ENCODE results near the gene MAP3K4.
"Not testable (repeated sequence)": the region's sequence is repeated elsewhere in the genome, so short reads cannot be mapped to it uniquely, and the experiment has no call there.

MAP3K4 gene

DNA sequence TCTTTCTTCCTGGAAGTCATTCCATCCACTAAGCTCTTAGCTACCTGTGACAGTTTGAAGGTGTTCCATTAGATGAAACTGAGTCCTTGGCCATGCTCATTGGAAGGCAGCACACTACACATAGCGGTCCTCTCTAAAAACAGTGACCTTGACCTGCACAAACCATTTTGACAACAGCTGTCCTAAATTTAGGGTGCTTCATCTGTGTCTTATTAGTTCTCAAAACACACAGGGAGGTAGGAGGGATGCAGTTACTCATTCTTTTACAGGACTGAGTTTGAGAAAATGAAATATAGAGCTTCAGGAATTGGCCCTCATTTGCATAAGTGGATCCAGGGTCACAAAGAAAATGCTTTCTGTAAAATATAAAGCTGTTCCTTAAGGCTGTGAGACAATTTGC, 20.4 kb upstream of the MAP3K4 start:
- Histone ChIP-seq H3K9me3 (ENCODE audit: control insufficient read depth in 5 of 5, low read length in 5 of 5) (no peaks in the 10 kb centered on the region), H3K4me3 (ENCODE audit: low read depth in 1 of 5, low read length in 5 of 5) (no peak overlapping the region), H3K27me3 (ENCODE audit: control insufficient read depth in 5 of 5, insufficient read depth in 4 of 5, low read length in 5 of 5) (no peaks in the 10 kb centered on the region), H3K27ac (ENCODE audit: low read depth, low read length) (no peak overlapping the region), H3K36me3 (ENCODE audit: control insufficient read depth in 5 of 5, insufficient read depth in 5 of 5, low read length in 5 of 5) (no peaks in the 10 kb centered on the region), H3K4me1 (ENCODE audit: control insufficient read depth in 5 of 5, insufficient read depth in 5 of 5, low read length in 5 of 5) (peaks cover 11 to 25% (median 19%) of the 10 kb centered on the region in 5 donors), H3K9ac (ENCODE audit: low read length in 5 of 5) (no peak overlapping the region)

DNA sequence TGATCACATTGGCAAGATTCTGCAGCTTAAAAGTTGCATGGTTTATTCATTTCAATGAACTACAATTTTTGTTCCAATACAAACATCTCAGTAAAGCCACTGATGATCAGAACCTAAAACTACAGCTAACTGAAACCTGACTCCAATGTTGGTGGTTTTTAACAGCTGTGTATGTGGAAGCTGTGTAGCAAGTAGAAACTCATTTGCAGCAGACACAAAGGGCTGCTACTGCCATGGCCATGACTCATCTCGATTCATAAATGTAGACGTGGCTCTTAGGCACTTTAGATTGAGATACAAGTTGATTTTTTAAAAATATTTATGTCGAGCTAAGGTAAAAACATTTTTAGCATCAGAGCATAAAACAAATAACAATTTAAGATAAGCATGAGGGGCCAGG, 19.5 kb upstream of the MAP3K4 start:
- no peak overlapping the region for H3K9ac ChIP-seq (ENCODE audit: low read length in 5 of 5)
- peaks cover 11 to 25% (median 19%) of the 10 kb centered on the region in 5 donors for H3K4me1 ChIP-seq (ENCODE audit: control insufficient read depth in 5 of 5, insufficient read depth in 5 of 5, low read length in 5 of 5)
- H3K9me3 ChIP-seq (ENCODE audit: control insufficient read depth in 5 of 5, low read length in 5 of 5): no peaks in the 10 kb centered on the region
- H3K4me3 ChIP-seq (ENCODE audit: low read depth in 1 of 5, low read length in 5 of 5): no peak overlapping the region
- no peaks in the 10 kb centered on the region for H3K36me3 ChIP-seq (ENCODE audit: control insufficient read depth in 5 of 5, insufficient read depth in 5 of 5, low read length in 5 of 5)
- H3K27ac ChIP-seq (ENCODE audit: low read depth, low read length): no peak overlapping the region
- no peaks in the 10 kb centered on the region for H3K27me3 ChIP-seq (ENCODE audit: control insufficient read depth in 5 of 5, insufficient read depth in 4 of 5, low read length in 5 of 5)

DNA sequence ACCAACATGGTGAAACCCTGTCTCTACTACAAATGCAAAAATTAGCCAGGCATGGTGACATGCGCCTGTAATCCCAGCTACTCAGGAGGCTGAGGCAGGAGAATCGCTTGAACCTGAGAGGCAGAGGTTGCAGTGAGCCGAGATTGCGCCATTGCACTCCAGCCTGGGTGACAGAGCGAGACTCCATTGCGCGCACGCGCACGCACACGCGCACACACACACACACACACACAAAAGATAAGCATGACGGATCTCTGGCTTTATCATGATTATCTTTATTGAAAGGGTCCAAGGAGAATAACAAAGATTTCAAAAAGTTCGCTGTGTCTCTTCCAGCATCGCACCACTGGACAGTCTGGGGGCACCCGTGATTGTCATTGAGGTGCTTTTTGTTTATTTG, 19.0 kb upstream of the MAP3K4 start:
- not testable (repeated sequence) for H3K9ac ChIP-seq (ENCODE audit: low read length in 5 of 5); H3K27me3 ChIP-seq (ENCODE audit: control insufficient read depth in 5 of 5, insufficient read depth in 4 of 5, low read length in 5 of 5); H3K9me3 ChIP-seq (ENCODE audit: control insufficient read depth in 5 of 5, low read length in 5 of 5); H3K36me3 ChIP-seq (ENCODE audit: control insufficient read depth in 5 of 5, insufficient read depth in 5 of 5, low read length in 5 of 5); H3K27ac ChIP-seq (ENCODE audit: low read depth, low read length); H3K4me3 ChIP-seq (ENCODE audit: low read depth in 1 of 5, low read length in 5 of 5)
- H3K4me1 ChIP-seq (ENCODE audit: control insufficient read depth in 5 of 5, insufficient read depth in 5 of 5, low read length in 5 of 5): peaks cover 11 to 25% (median 19%) of the 10 kb centered on the region in 5 donors

DNA sequence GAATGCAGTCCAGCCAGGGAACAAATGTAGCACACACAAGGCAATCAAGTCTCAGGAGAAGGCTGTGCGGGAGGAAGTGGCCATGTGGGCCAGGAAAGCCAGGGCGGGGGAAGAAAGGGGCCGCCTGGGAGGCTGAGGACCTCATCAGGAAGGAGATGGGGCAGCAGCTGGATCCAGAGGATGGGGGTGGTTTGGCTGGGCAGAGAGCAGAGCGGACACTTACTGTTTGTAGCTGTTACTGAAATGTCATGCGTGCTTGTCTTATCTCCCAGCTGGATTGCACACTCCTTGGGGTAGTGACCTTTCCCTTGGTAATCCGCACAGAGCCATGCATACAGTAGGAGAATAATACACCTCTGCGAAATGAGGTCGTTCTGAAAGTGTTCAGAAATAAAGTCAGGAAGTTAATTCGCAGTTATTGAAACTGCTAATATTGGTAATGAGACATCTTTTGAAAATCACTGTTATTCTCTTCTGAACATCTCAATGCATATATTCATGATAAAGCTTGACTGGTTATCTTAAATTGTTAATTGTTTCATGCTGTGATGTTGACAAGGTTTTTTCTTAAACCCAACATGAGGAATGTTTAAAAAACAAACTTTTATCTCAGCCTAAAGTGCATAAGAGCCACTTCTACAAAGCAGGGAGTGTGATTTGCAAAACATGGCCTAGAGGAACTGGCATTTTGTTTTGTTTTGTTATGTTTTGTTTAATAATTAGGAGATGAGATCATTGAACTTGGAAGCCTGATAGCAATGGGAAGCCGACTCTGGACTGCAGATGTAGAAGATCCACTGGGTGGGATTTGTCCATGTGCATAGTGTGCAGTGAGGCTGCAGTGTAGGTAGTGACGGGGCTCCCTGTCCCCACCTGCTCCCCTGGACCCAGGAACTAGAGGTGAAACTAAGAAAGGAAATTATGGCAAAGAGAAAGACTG, 18.0 kb upstream of the MAP3K4 start:
- H3K9ac ChIP-seq (ENCODE audit: low read length in 5 of 5): no peak overlapping the region
- peaks cover 11 to 25% (median 23%) of the 10 kb centered on the region in 5 donors for H3K4me1 ChIP-seq (ENCODE audit: control insufficient read depth in 5 of 5, insufficient read depth in 5 of 5, low read length in 5 of 5)
- no peaks in the 10 kb centered on the region for H3K9me3 ChIP-seq (ENCODE audit: control insufficient read depth in 5 of 5, low read length in 5 of 5)
- H3K4me3 ChIP-seq (ENCODE audit: low read depth in 1 of 5, low read length in 5 of 5): no peak overlapping the region
- H3K36me3 ChIP-seq (ENCODE audit: control insufficient read depth in 5 of 5, insufficient read depth in 5 of 5, low read length in 5 of 5): no peaks in the 10 kb centered on the region
- H3K27me3 ChIP-seq (ENCODE audit: control insufficient read depth in 5 of 5, insufficient read depth in 4 of 5, low read length in 5 of 5): no peaks in the 10 kb centered on the region
- H3K27ac ChIP-seq (ENCODE audit: low read depth, low read length): peak overlapping the region; percentile 55

DNA sequence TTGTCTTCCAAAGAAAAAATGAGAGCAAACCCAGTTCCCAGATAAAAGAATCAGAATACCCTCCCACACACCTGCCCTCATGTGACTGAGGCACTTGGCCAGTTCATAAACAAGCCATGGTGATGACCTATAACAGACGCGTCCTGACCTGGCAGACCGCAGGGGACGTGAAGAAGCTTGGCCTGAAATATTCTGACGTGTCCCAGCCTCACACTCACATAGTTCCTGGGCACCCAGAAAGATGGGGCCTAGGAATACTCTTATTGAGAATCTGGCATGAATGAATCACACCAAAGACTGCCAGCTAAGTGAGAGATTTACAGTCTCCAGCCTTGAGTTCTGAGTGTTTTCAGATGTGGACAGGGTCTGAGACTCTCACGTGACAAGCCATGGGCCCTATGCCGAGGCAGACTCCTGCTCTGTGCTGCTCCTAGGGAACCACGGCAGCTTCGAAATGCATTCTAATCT, 17.2 kb upstream of the MAP3K4 start:
- Histone ChIP-seq H3K4me3 (ENCODE audit: low read depth in 1 of 5, low read length in 5 of 5) (no peak overlapping the region), H3K27me3 (ENCODE audit: control insufficient read depth in 5 of 5, insufficient read depth in 4 of 5, low read length in 5 of 5) (no peaks in the 10 kb centered on the region), H3K9ac (ENCODE audit: low read length in 5 of 5) (peak overlapping the region in 1 of 5 donors; percentile 31), H3K9me3 (ENCODE audit: control insufficient read depth in 5 of 5, low read length in 5 of 5) (no peaks in the 10 kb centered on the region), H3K4me1 (ENCODE audit: control insufficient read depth in 5 of 5, insufficient read depth in 5 of 5, low read length in 5 of 5) (peaks cover 11 to 30% (median 23%) of the 10 kb centered on the region in 5 donors), H3K27ac (ENCODE audit: low read depth, low read length) (peak overlapping the region; percentile 55), H3K36me3 (ENCODE audit: control insufficient read depth in 5 of 5, insufficient read depth in 5 of 5, low read length in 5 of 5) (no peaks in the 10 kb centered on the region)

DNA sequence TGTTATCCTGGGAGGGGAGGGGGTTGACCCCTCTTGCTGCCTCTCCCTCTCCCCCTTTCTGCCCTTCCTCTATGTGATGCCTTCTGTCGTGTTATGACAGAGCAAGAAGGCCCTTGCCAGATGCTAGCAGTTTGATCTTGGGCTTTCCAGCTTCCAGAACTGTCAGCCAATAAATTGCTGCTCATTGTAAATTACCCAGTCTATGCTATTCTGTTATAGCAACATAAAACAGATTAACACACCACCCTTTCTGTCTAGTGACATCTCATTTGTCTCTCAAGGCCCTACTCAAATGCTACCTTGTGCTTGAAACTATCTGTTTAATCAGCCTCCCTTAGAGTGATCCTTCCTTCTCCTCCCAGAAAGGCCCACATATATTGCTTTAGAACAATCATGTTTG, 16.4 kb upstream of the MAP3K4 start:
- Histone ChIP-seq H3K27me3 (ENCODE audit: control insufficient read depth in 5 of 5, insufficient read depth in 4 of 5, low read length in 5 of 5) (no peaks in the 10 kb centered on the region), H3K27ac (ENCODE audit: low read depth, low read length) (no peak overlapping the region), H3K9ac (ENCODE audit: low read length in 5 of 5) (no peak overlapping the region), H3K9me3 (ENCODE audit: control insufficient read depth in 5 of 5, low read length in 5 of 5) (no peaks in the 10 kb centered on the region), H3K36me3 (ENCODE audit: control insufficient read depth in 5 of 5, insufficient read depth in 5 of 5, low read length in 5 of 5) (no peaks in the 10 kb centered on the region), H3K4me3 (ENCODE audit: low read depth in 1 of 5, low read length in 5 of 5) (no peak overlapping the region), H3K4me1 (ENCODE audit: control insufficient read depth in 5 of 5, insufficient read depth in 5 of 5, low read length in 5 of 5) (peaks cover 11 to 30% (median 23%) of the 10 kb centered on the region in 5 donors)

DNA sequence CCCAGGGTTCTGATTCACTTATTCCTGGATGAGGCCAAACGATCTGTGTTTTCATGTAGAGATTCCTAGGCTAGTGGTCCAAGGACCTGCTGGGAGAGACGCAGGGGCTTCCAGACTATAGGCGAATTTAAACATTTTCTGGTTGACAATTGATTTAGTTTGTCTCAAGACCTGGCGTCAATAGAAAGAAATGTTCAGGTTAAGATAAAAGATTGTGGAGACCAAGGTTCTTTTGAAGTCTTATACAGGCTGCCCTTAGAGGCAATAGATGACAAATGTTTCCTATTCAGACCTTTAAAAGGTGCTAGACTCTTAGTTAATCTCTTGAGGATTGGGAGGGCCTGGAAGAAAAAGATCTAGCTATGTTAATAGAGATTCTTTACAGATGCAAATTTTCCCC, 15.6 kb upstream of the MAP3K4 start:
- peaks cover 11 to 30% (median 23%) of the 10 kb centered on the region in 5 donors for H3K4me1 ChIP-seq (ENCODE audit: control insufficient read depth in 5 of 5, insufficient read depth in 5 of 5, low read length in 5 of 5)
- H3K4me3 ChIP-seq (ENCODE audit: low read depth in 1 of 5, low read length in 5 of 5); H3K27me3 ChIP-seq (ENCODE audit: control insufficient read depth in 5 of 5, insufficient read depth in 4 of 5, low read length in 5 of 5); H3K36me3 ChIP-seq (ENCODE audit: control insufficient read depth in 5 of 5, insufficient read depth in 5 of 5, low read length in 5 of 5); H3K9ac ChIP-seq (ENCODE audit: low read length in 5 of 5); H3K9me3 ChIP-seq (ENCODE audit: control insufficient read depth in 5 of 5, low read length in 5 of 5); H3K27ac ChIP-seq (ENCODE audit: low read depth, low read length): not testable (repeated sequence)

DNA sequence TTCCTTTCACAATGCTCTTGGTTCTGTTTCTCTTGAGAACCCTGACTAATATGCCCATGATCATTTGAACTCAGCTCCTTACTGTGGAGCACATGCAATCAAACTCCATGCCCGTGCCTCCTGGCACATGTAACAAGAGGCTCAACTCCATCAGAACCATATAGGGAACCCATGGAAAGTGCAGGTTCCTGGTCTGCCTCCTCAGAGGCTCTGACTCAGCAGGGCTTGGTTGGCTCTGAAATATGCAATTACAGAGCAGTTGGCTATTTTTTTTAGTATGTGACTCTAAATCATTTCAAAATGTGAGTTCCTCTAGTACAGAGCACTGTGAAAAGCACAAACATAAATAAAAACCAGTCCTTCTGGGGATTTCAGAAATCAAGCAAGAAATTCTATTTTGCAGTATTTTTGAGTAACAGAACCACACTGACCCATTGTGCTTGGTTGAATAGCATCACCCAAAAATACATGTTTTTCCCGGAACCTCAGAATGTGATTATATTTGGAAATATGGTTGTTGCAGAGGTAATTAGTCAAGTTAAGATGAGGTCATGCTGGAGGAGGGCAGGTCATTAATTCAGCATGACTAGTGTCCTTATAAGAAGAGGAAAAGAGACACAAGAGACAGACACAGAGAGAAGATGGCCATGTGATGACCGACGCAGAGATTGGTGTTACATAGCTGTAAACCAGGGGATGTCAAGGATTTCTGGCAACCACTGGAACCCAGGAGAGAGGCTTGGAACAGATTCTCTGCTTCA, 13.2 kb upstream of the MAP3K4 start:
- no peak overlapping the region for H3K4me3 ChIP-seq (ENCODE audit: low read depth in 1 of 5, low read length in 5 of 5)
- peaks cover 9 to 24% (median 18%) of the 10 kb centered on the region in 5 donors for H3K4me1 ChIP-seq (ENCODE audit: control insufficient read depth in 5 of 5, insufficient read depth in 5 of 5, low read length in 5 of 5)
- no peaks in the 10 kb centered on the region for H3K36me3 ChIP-seq (ENCODE audit: control insufficient read depth in 5 of 5, insufficient read depth in 5 of 5, low read length in 5 of 5)
- peaks cover 0 to 6% (median 2%) of the 10 kb centered on the region in 5 donors for H3K9me3 ChIP-seq (ENCODE audit: control insufficient read depth in 5 of 5, low read length in 5 of 5)
- H3K9ac ChIP-seq (ENCODE audit: low read length in 5 of 5): no peak overlapping the region
- peaks cover 0 to 3% (median 0%) of the 10 kb centered on the region in 5 donors for H3K27me3 ChIP-seq (ENCODE audit: control insufficient read depth in 5 of 5, insufficient read depth in 4 of 5, low read length in 5 of 5)
- no peak overlapping the region for H3K27ac ChIP-seq (ENCODE audit: low read depth, low read length)

DNA sequence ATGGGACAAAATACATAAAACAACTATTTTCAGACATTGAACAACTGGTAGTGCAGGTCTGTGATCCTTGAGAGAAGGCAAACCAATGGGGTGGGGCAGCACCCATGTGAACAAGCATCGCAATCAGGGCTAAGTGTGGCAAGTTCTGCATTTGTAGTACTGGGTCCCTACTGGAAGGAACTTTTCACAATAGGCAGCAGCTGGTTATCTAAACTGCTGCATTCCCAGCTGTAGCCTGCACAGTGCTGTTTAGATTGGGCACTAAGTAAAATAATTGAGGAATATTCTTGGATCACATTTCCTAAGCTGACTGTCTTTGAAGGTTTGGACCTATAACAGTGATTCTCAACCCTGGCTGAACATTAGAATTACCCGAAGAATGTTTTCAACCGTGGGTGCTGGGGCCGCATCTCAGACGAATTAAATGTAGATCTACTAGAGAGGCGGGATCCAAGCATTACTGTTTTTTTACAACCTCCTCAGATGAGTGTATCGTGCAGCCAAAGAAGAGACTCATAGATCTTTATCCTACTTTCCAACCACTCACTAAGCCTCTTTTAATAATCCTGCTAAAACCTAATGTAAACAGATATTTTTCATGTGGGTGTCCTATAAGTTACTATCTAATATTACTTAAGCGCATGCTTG, 12.4 kb upstream of the MAP3K4 start:
- H3K36me3 ChIP-seq (ENCODE audit: control insufficient read depth in 5 of 5, insufficient read depth in 5 of 5, low read length in 5 of 5): no peaks in the 10 kb centered on the region
- H3K4me3 ChIP-seq (ENCODE audit: low read depth in 1 of 5, low read length in 5 of 5): no peak overlapping the region
- no peak overlapping the region for H3K27ac ChIP-seq (ENCODE audit: low read depth, low read length)
- H3K9ac ChIP-seq (ENCODE audit: low read length in 5 of 5): no peak overlapping the region
- H3K9me3 ChIP-seq (ENCODE audit: control insufficient read depth in 5 of 5, low read length in 5 of 5): peaks cover 0 to 8% (median 5%) of the 10 kb centered on the region in 5 donors
- peaks cover 5 to 16% (median 10%) of the 10 kb centered on the region in 5 donors for H3K4me1 ChIP-seq (ENCODE audit: control insufficient read depth in 5 of 5, insufficient read depth in 5 of 5, low read length in 5 of 5)
- H3K27me3 ChIP-seq (ENCODE audit: control insufficient read depth in 5 of 5, insufficient read depth in 4 of 5, low read length in 5 of 5): peaks cover 0 to 3% (median 0%) of the 10 kb centered on the region in 5 donors
